Measurements from ENCODE around the gene ZNF287.
"Not testable (repeated sequence)": the region's sequence is repeated elsewhere in the genome, so short reads cannot be mapped to it uniquely, and the experiment has no call there.

Gene ZNF287

DNA sequence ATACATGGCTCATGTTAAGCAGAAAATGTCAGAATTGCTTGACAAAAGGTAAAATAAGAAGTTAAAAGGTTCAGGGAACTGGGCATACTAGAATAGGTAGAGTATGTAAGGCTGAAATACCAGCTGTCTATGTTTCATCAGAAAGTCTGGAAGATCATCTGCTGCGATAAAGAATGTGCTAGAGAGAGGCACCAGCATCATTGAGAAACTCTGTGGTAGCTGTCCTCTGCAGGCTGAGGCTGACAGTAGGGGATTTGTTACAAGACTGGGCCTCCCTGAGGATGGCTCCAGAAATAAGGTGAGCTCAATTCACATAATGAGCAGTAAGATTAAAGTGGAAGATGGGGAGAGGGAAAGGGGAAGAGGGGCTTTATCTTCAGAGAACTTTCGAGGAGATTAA, 4.5 kb upstream of the ZNF287 start:
- Histone ChIP-seq H3K4me3 (no peak overlapping the region), H3K27me3 (no peaks in the 10 kb centered on the region), H3K4me1 (peaks cover 11% of the 10 kb centered on the region), H3K9me3 (no peaks in the 10 kb centered on the region), H4K20me1 (no peaks in the 10 kb centered on the region), H3K27ac (no peak overlapping the region), H3K4me2 (no peak overlapping the region), H3K9ac (no peak overlapping the region), H3K36me3 (no peaks in the 10 kb centered on the region)
- no peak for TF ChIP-seq Cebpa-rat (IDR thresholded peaks at IDR 0.05)

DNA sequence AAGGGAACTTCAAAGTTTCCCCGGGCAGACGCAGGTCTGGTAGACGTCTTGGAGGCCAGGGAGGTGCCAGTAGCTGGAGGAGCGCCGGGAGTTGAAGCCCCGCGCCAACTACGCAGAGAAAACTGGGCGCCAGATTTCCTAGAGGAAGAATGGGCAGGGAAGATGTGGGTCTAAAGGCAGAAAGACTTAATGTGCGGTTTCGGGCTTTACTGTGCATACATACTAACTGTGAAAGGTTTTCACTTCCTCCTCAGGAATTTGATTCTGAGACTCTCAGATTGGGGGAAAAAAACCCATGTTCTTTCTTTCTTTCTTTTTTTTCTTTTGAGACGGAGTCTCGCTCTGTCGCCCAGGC, 331 bp upstream of the ZNF287 start:
- Histone ChIP-seq H3K36me3 (peaks cover 30% of the 10 kb centered on the region), H3K27ac (no peak overlapping the region), H3K4me3 (peak overlapping the region; percentile 82), H4K20me1 (no peaks in the 10 kb centered on the region), H3K9me3 (peaks cover 27% of the 10 kb centered on the region), H3K27me3 (no peaks in the 10 kb centered on the region), H3K4me2 (peak overlapping the region; percentile 92), H3K4me1 (peaks cover 19% of the 10 kb centered on the region), H3K9ac (0 out of 2 replicates have a peak overlapping the region, but pooled peaks have one; percentile 80)
- no peak for TF ChIP-seq Cebpa-rat (IDR thresholded peaks at IDR 0.05)

DNA sequence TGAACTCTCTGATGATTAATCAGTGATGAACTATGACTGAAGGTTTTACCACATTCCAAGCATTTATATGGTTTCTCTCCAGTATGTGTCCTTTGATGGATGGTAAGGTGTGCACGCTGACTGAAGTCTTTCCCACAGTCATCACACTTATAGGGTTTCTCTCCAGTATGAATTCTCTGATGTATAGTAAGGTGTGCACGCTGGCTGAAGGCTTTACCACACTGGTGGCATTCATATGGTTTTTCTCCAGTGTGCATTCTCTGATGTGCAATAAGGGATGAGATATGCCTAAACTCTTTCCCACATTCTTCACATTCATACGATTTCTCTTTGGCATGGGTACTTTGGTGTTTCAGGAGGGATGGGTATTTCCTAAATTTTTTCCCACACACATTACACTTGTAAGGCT, 16.4 kb downstream of the ZNF287 start:
- H3K4me2 ChIP-seq: no peak overlapping the region
- no peaks in the 10 kb centered on the region for H4K20me1 ChIP-seq
- no peak overlapping the region for H3K27ac ChIP-seq
- no peak for TF ChIP-seq Cebpa-rat (IDR thresholded peaks at IDR 0.05)
- peak overlapping the region; percentile 18; the same call in 1 of the 2 replicates for H3K4me3 ChIP-seq
- H3K4me1 ChIP-seq: no peaks in the 10 kb centered on the region
- peaks cover 77% of the 10 kb centered on the region for H3K36me3 ChIP-seq
- H3K9ac ChIP-seq: no peak overlapping the region
- no peaks in the 10 kb centered on the region for H3K27me3 ChIP-seq
- H3K9me3 ChIP-seq: peaks cover 100% of the 10 kb centered on the region

DNA sequence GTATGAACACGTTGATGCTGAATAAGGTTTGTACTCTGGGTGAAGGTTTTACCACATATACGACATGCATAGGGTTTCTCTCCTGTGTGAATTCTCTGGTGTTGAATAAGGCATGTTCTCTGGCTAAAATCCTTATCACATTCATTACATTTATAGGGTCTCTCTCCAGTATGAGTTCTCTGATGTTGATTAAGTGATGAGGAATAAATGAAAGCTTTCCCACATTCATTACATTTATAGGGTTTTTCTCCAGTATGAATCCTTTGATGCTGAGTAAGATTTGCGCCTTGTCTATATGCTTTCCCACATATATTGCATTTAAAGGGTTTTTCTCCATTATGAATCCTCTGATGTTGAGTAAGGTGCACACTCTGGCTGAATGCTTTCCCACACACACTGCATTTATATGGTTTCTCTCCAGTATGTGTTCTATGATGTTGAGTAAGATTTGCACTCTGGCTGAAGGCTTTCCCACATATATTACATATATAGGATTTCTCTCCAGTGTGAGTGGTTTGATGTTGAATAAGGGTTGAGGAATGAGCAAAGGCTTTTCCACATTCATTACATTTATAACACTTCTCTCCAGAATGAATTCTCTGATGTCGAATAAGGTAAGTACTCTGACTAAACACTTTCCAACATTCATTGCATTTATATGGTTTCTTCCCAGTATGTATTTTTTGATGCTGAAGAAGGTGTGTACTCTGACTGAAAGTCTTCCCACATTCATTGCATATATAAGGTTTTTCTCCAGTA, 16.9 kb downstream of the ZNF287 start:
- Histone ChIP-seq H4K20me1 (no peaks in the 10 kb centered on the region), H3K4me3 (peak overlapping the region; percentile 18; the same call in 1 of the 2 replicates), H3K4me2 (no peak overlapping the region), H3K36me3 (peaks cover 75% of the 10 kb centered on the region), H3K9me3 (peaks cover 100% of the 10 kb centered on the region), H3K9ac (no peak overlapping the region), H3K4me1 (no peaks in the 10 kb centered on the region), H3K27me3 (no peaks in the 10 kb centered on the region), H3K27ac (no peak overlapping the region)
- TF ChIP-seq Cebpa-rat (IDR thresholded peaks at IDR 0.05): no peak

DNA sequence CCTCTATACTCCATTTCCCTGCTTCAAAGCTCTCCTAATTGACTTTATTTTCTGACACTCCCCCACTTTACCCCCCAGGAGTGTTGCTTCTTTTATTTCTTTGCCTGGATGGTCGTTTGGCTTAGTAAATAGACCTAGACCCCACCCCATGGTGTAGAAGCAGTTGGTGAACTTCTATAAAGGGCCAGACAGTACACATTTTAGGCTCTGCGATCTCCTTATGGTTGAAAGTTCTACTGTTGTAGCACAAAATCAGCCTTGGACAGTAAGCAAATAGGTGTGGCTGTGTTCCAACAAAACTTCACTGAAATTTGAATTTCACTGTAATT, 31.9 kb downstream of the ZNF287 start:
- Histone ChIP-seq H3K4me2 (peak overlapping the region; percentile 87), H3K36me3 (no peaks in the 10 kb centered on the region), H3K9ac (no peak overlapping the region), H3K4me1 (peaks cover 18% of the 10 kb centered on the region), H3K27me3 (no peaks in the 10 kb centered on the region), H3K4me3 (peak overlapping the region; percentile 75), H4K20me1 (no peaks in the 10 kb centered on the region), H3K9me3 (peaks cover 16% of the 10 kb centered on the region), H3K27ac (no peak overlapping the region)
- no peak for TF ChIP-seq Cebpa-rat (IDR thresholded peaks at IDR 0.05)

DNA sequence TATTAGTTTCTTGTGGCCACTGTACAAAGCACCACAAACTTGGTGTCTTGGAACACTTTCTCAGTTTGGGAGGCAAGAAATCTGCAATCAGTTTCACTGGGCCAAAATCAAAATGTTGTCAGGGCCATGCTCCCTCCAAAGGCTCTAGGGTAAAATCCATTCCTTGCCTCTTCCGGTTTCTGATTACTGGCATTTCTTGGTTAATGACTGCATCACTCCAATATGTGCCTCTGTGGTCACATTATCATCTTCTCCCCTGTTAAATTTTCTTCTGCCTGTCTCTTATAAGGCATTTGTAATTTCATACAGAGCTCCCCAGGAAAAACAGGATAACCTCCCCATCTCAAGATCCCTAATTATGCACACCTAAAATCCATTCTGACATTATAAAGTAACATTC, 34.8 kb downstream of the ZNF287 start:
- no peaks in the 10 kb centered on the region for H4K20me1 ChIP-seq
- H3K4me1 ChIP-seq: peaks cover 18% of the 10 kb centered on the region
- H3K4me3 ChIP-seq: no peak overlapping the region
- no peak overlapping the region for H3K27ac ChIP-seq
- H3K36me3 ChIP-seq: no peaks in the 10 kb centered on the region
- H3K27me3 ChIP-seq: no peaks in the 10 kb centered on the region
- no peak overlapping the region for H3K4me2 ChIP-seq
- no peak for TF ChIP-seq Cebpa-rat (IDR thresholded peaks at IDR 0.05)
- no peaks in the 10 kb centered on the region for H3K9me3 ChIP-seq
- no peak overlapping the region for H3K9ac ChIP-seq

DNA sequence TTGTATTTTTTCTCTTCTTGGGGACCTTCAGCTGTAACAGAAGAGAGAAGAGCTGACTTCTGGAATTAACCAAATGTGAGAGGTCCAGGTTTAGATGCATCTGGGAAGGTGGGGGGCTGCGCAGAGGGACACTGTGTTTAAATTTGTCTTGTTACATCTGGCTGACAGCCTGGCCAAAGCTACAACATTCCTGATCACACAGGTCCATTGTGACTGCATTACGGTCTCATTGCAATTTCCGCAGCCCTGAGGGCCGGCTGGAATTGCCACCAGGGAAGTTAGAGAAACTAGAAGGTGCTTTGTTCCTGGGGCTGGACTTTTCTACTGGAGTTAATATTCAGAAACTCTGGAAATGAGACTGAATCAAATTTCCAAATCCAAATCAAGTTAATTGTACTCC, 39.1 kb downstream of the ZNF287 start:
- no peaks in the 10 kb centered on the region for H4K20me1 ChIP-seq
- H3K9ac ChIP-seq: no peak overlapping the region
- no peak overlapping the region for H3K4me2 ChIP-seq
- no peak overlapping the region for H3K4me3 ChIP-seq
- H3K4me1 ChIP-seq: peaks cover 2% of the 10 kb centered on the region; the same call in 1 of the 2 replicates
- no peak for TF ChIP-seq Cebpa-rat (IDR thresholded peaks at IDR 0.05)
- H3K27ac ChIP-seq: no peak overlapping the region
- no peaks in the 10 kb centered on the region for H3K36me3 ChIP-seq
- no peaks in the 10 kb centered on the region for H3K27me3 ChIP-seq
- H3K9me3 ChIP-seq: no peaks in the 10 kb centered on the region

DNA sequence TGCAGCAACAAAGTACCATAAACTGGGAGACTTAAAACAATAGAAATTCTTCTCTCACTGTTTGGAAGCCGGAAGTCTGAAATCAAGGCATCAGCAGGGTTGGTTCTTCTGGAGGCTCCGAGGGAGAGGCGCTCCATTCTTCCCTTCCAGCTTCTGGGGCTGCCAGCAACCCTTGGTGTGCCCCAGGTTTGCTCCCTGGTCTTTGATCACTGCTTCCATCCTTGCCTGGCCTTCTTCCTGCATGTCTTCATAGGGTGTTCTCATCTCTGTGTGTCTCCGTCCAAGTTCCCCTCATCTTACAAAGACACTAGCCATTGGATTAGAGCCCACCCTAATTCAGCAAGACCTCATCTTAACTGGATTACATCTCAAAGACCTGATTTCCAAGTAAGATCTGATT, 41.7 kb downstream of the ZNF287 start:
- H3K27me3 ChIP-seq: no peaks in the 10 kb centered on the region
- no peak overlapping the region for H3K4me2 ChIP-seq
- H3K9ac ChIP-seq: no peak overlapping the region
- no peak overlapping the region for H3K27ac ChIP-seq
- no peak for TF ChIP-seq Cebpa-rat (IDR thresholded peaks at IDR 0.05)
- H3K4me1 ChIP-seq: no peaks in the 10 kb centered on the region; the same call in 1 of the 2 replicates
- no peak overlapping the region for H3K4me3 ChIP-seq
- no peaks in the 10 kb centered on the region for H3K36me3 ChIP-seq
- no peaks in the 10 kb centered on the region for H3K9me3 ChIP-seq
- H4K20me1 ChIP-seq: no peaks in the 10 kb centered on the region

DNA sequence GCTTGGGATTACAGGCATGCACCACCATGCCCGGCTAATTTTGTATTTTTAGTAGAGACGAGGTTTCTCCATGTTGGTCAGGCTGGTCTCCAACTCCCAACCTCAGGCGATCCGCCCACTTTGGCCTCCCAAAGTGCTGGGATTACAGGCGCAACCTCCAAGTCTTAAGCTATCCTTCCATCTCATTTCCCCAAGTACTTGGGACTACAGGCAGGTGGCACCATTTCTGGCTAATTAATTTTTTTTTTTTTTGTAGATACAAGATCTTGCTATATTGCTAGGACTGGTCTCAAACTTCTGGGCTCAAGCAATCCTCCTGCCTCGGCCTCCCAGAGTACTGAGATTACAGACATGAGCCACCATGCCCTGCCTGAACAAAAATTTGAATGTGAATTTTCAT, 43.4 kb downstream of the ZNF287 start:
- not testable (repeated sequence) for H3K27ac ChIP-seq, H3K9ac ChIP-seq, H3K9me3 ChIP-seq, H4K20me1 ChIP-seq, H3K4me1 ChIP-seq, H3K4me2 ChIP-seq, H3K27me3 ChIP-seq, H3K36me3 ChIP-seq, H3K4me3 ChIP-seq

DNA sequence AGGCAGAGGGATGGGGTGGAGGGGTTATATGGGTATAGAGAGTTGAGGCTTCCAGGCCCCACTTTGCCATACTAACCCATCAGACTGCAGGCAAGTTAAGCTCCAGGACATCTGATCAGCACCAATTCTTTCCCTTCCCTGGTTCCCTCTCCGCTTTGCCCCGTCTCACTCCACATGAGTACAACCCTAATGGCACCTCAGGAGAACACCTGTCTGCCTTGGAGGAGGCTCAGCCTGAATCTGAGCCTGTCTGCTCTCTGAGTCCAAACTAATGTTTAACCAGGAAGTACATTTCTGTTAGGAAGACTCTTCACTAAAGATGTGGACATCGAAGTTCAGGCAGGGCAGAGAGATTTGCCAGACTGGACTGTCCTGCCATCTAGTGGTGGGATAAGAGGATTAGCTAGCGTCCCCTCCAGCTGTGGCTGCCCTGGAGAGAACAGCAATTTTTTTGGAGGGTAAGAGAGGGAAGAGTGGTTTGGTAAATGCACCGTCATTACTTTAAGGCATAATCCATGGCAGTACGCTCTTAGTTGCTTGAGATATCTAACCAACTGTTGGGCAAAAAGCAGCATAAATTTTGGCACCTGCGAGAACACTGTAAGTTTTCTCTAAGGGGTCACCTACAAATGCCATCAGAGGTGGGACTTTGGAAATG, 47.8 kb downstream of the ZNF287 start:
- TF ChIP-seq Cebpa-rat (IDR thresholded peaks at IDR 0.05): no peak
- H3K4me2 ChIP-seq: peak overlapping the region; percentile 42
- no peaks in the 10 kb centered on the region for H3K9me3 ChIP-seq
- H3K4me1 ChIP-seq: peaks cover 20% of the 10 kb centered on the region
- no peak overlapping the region for H3K4me3 ChIP-seq
- no peaks in the 10 kb centered on the region for H3K36me3 ChIP-seq
- H3K27ac ChIP-seq: peak overlapping the region; percentile 56
- H3K9ac ChIP-seq: no peak overlapping the region
- H3K27me3 ChIP-seq: no peaks in the 10 kb centered on the region
- no peaks in the 10 kb centered on the region for H4K20me1 ChIP-seq
